Measurements from ENCODE around the gene IFITM5. TPM values are rescaled to one million over a fixed set of nuclear protein-coding genes. Genes with fewer than 3 reads are reported as not detected.

Gene IFITM5
- total RNA-seq, 1 experiment from 2014 or later, result not detected

Other genes with a start within 250 kb of the IFITM5 start
- gene SCGB1C1, start 106.4 kb downstream of the IFITM5 start, total RNA-seq (2014; rRNA removed; shearing (Covaris generic); ENCODE audit: low replicate concordance), result not detected in 2 replicates
- 28.2 and 29.0 TPM in 2 replicates for gene BET1L, start 92.1 kb downstream of the IFITM5 start, total RNA-seq (2014; rRNA removed; shearing (Covaris generic); ENCODE audit: low replicate concordance)
- 142 and 222 TPM in 2 replicates for gene RIC8A, start 91.8 kb downstream of the IFITM5 start, total RNA-seq (2014; rRNA removed; shearing (Covaris generic); ENCODE audit: low replicate concordance)
- gene SIRT3, start 63.2 kb downstream of the IFITM5 start, total RNA-seq (2014; rRNA removed; shearing (Covaris generic); ENCODE audit: low replicate concordance), result 15.1 and 24.9 TPM in 2 replicates
- 219 and 287 TPM in 2 replicates for gene PSMD13, start 62.5 kb downstream of the IFITM5 start, total RNA-seq (2014; rRNA removed; shearing (Covaris generic); ENCODE audit: low replicate concordance)
- gene NLRP6, start 21.1 kb downstream of the IFITM5 start, total RNA-seq (2014; rRNA removed; shearing (Covaris generic); ENCODE audit: low replicate concordance), result not detected in 2 replicates
- 1.9 and 6.2 TPM in 2 replicates for gene PGGHG, start 10.4 kb downstream of the IFITM5 start, total RNA-seq (2014; rRNA removed; shearing (Covaris generic); ENCODE audit: low replicate concordance)
- 35.8 and 50.4 TPM in 2 replicates for gene IFITM2, start 8.3 kb upstream of the IFITM5 start, total RNA-seq (2014; rRNA removed; shearing (Covaris generic); ENCODE audit: low replicate concordance)
- 26.5 and 62.6 TPM in 2 replicates for gene IFITM1, start 14.5 kb upstream of the IFITM5 start, total RNA-seq (2014; rRNA removed; shearing (Covaris generic); ENCODE audit: low replicate concordance)
- gene IFITM3, start 21.3 kb upstream of the IFITM5 start, total RNA-seq (2014; rRNA removed; shearing (Covaris generic); ENCODE audit: low replicate concordance), result 62.7 and 85.0 TPM in 2 replicates
- gene B4GALNT4, start 70.0 kb upstream of the IFITM5 start, total RNA-seq (2014; rRNA removed; shearing (Covaris generic); ENCODE audit: low replicate concordance), result 27.5 and 49.8 TPM in 2 replicates
- 7.6 and 24.1 TPM in 2 replicates for gene PKP3, start 94.7 kb upstream of the IFITM5 start, total RNA-seq (2014; rRNA removed; shearing (Covaris generic); ENCODE audit: low replicate concordance)
- 28.8 and 89.5 TPM in 2 replicates for gene SIGIRR, start 115.5 kb upstream of the IFITM5 start, total RNA-seq (2014; rRNA removed; shearing (Covaris generic); ENCODE audit: low replicate concordance)
- not detected in 2 replicates for gene ANO9, start 142.5 kb upstream of the IFITM5 start, total RNA-seq (2014; rRNA removed; shearing (Covaris generic); ENCODE audit: low replicate concordance)
- 30.2 and 43.3 TPM in 2 replicates for gene PTDSS2, start 150.8 kb upstream of the IFITM5 start, total RNA-seq (2014; rRNA removed; shearing (Covaris generic); ENCODE audit: low replicate concordance)
- gene RNH1, start 207.7 kb upstream of the IFITM5 start, total RNA-seq (2014; rRNA removed; shearing (Covaris generic); ENCODE audit: low replicate concordance), result 556 and 832 TPM in 2 replicates
- 78.8 and 207 TPM in 2 replicates for gene HRAS, start 236.1 kb upstream of the IFITM5 start, total RNA-seq (2014; rRNA removed; shearing (Covaris generic); ENCODE audit: low replicate concordance)
- 0.63 TPM in 1 of 2 replicates, not detected in the other for gene LRRC56, start 238.0 kb upstream of the IFITM5 start, total RNA-seq (2014; rRNA removed; shearing (Covaris generic); ENCODE audit: low replicate concordance)

All from MG63 (cell line).